Measurements from ENCODE around the gene ATG4A.

ATG4A gene

GRCh38 chrX:108123591-108124366 is 32.2 kb downstream of the ATG4A start:
- no peak for DNase-seq

- DNase-seq, result no peak
These were observed 35.1 kb downstream of the ATG4A start for GRCh38 chrX:108126661-108127060.

GRCh38 chrX:108127152-108127551 is 35.6 kb downstream of the ATG4A start:
- no peak for DNase-seq

GRCh38 chrX:108130889-108131288 is 39.3 kb downstream of the ATG4A start:
- DNase-seq, result no peak

GRCh38 chrX:108131471-108131870 is 39.9 kb downstream of the ATG4A start:
- DNase-seq, result no peak

GRCh38 chrX:108132034-108132433 is 40.5 kb downstream of the ATG4A start:
- DNase-seq, result no peak

- DNase-seq, result no peak
These were observed 41.3 kb downstream of the ATG4A start for GRCh38 chrX:108132876-108133275.

GRCh38 chrX:108134724-108135123 is 43.1 kb downstream of the ATG4A start:
- no peak for DNase-seq

- DNase-seq, result no peak
These were observed 47.5 kb downstream of the ATG4A start for GRCh38 chrX:108138814-108139702.

GRCh38 chrX:108148524-108148923 is 56.9 kb downstream of the ATG4A start:
- no peak for DNase-seq

- no peak for DNase-seq
These were observed 64.5 kb downstream of the ATG4A start for GRCh38 chrX:108156082-108156481.

- DNase-seq, result no peak
These were observed 65.4 kb downstream of the ATG4A start for GRCh38 chrX:108156934-108157466.

- no peak for DNase-seq
These were observed 66.0 kb downstream of the ATG4A start for GRCh38 chrX:108157628-108158027.

- DNase-seq, result no peak
These were observed 67.6 kb downstream of the ATG4A start for GRCh38 chrX:108159028-108159670.

- DNase-seq, result no peak
These were observed 68.7 kb downstream of the ATG4A start for GRCh38 chrX:108160309-108160708.

GRCh38 chrX:108162265-108162664 is 70.7 kb downstream of the ATG4A start:
- no peak for DNase-seq

- DNase-seq, result no peak
These were observed 71.9 kb downstream of the ATG4A start for GRCh38 chrX:108163333-108164082.

- DNase-seq, result peak; percentile 29
These were observed 74.0 kb downstream of the ATG4A start for GRCh38 chrX:108165383-108166111.

GRCh38 chrX:108167211-108167872 is 75.8 kb downstream of the ATG4A start:
- DNase-seq, result no peak

GRCh38 chrX:108168961-108169740 is 77.6 kb downstream of the ATG4A start:
- no peak for DNase-seq

Measured in NCI-H1694 (cell line).